Germinal center (tissue), 1 donor: ENCODE measurements around the gene PUSL1.

Experiments
- DNase-seq: peaks from one replicate; pipeline ENCODE4 v3.0.0; 2012; ENCODE audit warnings: mixed read lengths, low spot score

PUSL1 gene

GRCh38 chr1:1354271-1355247 is 46.2 kb downstream of the PUSL1 start:
- DNase-seq: no peak

GRCh38 chr1:1355416-1355815 is 47.0 kb downstream of the PUSL1 start:
- no peak for DNase-seq

- DNase-seq: no peak
These were observed 47.9 kb downstream of the PUSL1 start for GRCh38 chr1:1356166-1356795.

- DNase-seq: no peak
These were observed 48.5 kb downstream of the PUSL1 start for GRCh38 chr1:1356796-1357401.

GRCh38 chr1:1357871-1358432 is 49.6 kb downstream of the PUSL1 start:
- DNase-seq: no peak

GRCh38 chr1:1358433-1359271 is 50.3 kb downstream of the PUSL1 start, which contains the start of gene MXRA8:
Gene MXRA8, minus strand, starts transcription at chr1:1358555. Its CDS starts 51 bp downstream, at chr1:1358504.
- DNase-seq: no peak

GRCh38 chr1:1359308-1359663 is 50.9 kb downstream of the PUSL1 start:
- no peak for DNase-seq

- no peak for DNase-seq
These were observed 51.5 kb downstream of the PUSL1 start for GRCh38 chr1:1359664-1360468.

GRCh38 chr1:1360506-1361169 is 52.2 kb downstream of the PUSL1 start:
- no peak for DNase-seq
